ENCODE data around the gene NUP62. TPM values are rescaled to one million over a fixed set of nuclear protein-coding genes. Genes with fewer than 3 reads are reported as not detected.

Gene NUP62
- total RNA-seq, 1 experiment from 2014 or later, result 109 TPM

- Histone ChIP-seq H3K4me3 (ENCODE audit: insufficient read depth, low read depth, low read length) (peak overlapping the region; percentile 99), H3K27me3 (ENCODE audit: control insufficient read depth, insufficient read depth, low read length) (no peaks in the 10 kb centered on the region), H3K36me3 (replicated peaks; ENCODE audit: control insufficient read depth, insufficient read depth, low read length) (peaks cover 35% of the 10 kb centered on the region)
- DNase-seq, result no peak
These were observed 50.6 kb downstream of the NUP62 start for GRCh38 chr19:49878744-49879070.

GRCh38 chr19:49877879-49878743, 51.2 kb downstream of the NUP62 start:
- no peaks in the 10 kb centered on the region for H3K27me3 ChIP-seq (ENCODE audit: control insufficient read depth, insufficient read depth, low read length)
- H3K4me3 ChIP-seq (ENCODE audit: insufficient read depth, low read depth, low read length), result peak overlapping the region; percentile 99
- H3K36me3 ChIP-seq (replicated peaks; ENCODE audit: control insufficient read depth, insufficient read depth, low read length), result peaks cover 31% of the 10 kb centered on the region
- peak; percentile 100 for DNase-seq

- peak; percentile 96 for DNase-seq
- no peaks in the 10 kb centered on the region for H3K27me3 ChIP-seq (ENCODE audit: control insufficient read depth, insufficient read depth, low read length)
- H3K4me3 ChIP-seq (ENCODE audit: insufficient read depth, low read depth, low read length), result peak within 1 kb of the TSS; percentile 99
- H3K36me3 ChIP-seq (replicated peaks; ENCODE audit: control insufficient read depth, insufficient read depth, low read length), result peaks cover 23% of the 10 kb centered on the region
These were observed 52.1 kb downstream of the NUP62 start, which contains the start of the genes AKT1S1 and TBC1D17 for GRCh38 chr19:49877020-49877878. Gene AKT1S1 (minus strand): TSS chr19:49877355. CDS start chr19:49873295, 4,060 bp downstream. Gene TBC1D17 (plus strand): TSS chr19:49877702. CDS start chr19:49877724, 22 bp downstream.

GRCh38 chr19:49876422-49877019, 52.8 kb downstream of the NUP62 start:
- peak; percentile 91 for DNase-seq
- peak overlapping the region; percentile 99 for H3K4me3 ChIP-seq (ENCODE audit: insufficient read depth, low read depth, low read length)
- H3K36me3 ChIP-seq (replicated peaks; ENCODE audit: control insufficient read depth, insufficient read depth, low read length), result peaks cover 22% of the 10 kb centered on the region
- H3K27me3 ChIP-seq (ENCODE audit: control insufficient read depth, insufficient read depth, low read length), result no peaks in the 10 kb centered on the region

GRCh38 chr19:49875857-49876421, 53.4 kb downstream of the NUP62 start:
- Histone ChIP-seq H3K36me3 (replicated peaks; ENCODE audit: control insufficient read depth, insufficient read depth, low read length) (peaks cover 16% of the 10 kb centered on the region), H3K4me3 (ENCODE audit: insufficient read depth, low read depth, low read length) (peak overlapping the region; percentile 99), H3K27me3 (ENCODE audit: control insufficient read depth, insufficient read depth, low read length) (no peaks in the 10 kb centered on the region)
- peak; percentile 90 for DNase-seq

GRCh38 chr19:49875177-49875576, 54.1 kb downstream of the NUP62 start:
- H3K27me3 ChIP-seq (ENCODE audit: control insufficient read depth, insufficient read depth, low read length), result no peaks in the 10 kb centered on the region
- no peak overlapping the region for H3K4me3 ChIP-seq (ENCODE audit: insufficient read depth, low read depth, low read length)
- DNase-seq, result no peak
- peaks cover 10% of the 10 kb centered on the region for H3K36me3 ChIP-seq (replicated peaks; ENCODE audit: control insufficient read depth, insufficient read depth, low read length)

- no peaks in the 10 kb centered on the region for H3K27me3 ChIP-seq (ENCODE audit: control insufficient read depth, insufficient read depth, low read length)
- H3K36me3 ChIP-seq (replicated peaks; ENCODE audit: control insufficient read depth, insufficient read depth, low read length), result peaks cover 8% of the 10 kb centered on the region
- no peak overlapping the region for H3K4me3 ChIP-seq (ENCODE audit: insufficient read depth, low read depth, low read length)
- no peak for DNase-seq
These were observed 54.7 kb downstream of the NUP62 start for GRCh38 chr19:49874503-49875157.

GRCh38 chr19:49873834-49874233, 55.5 kb downstream of the NUP62 start:
- no peaks in the 10 kb centered on the region; the same call in 1 of the 2 replicates for H3K36me3 ChIP-seq (replicated peaks; ENCODE audit: control insufficient read depth, insufficient read depth, low read length)
- DNase-seq, result no peak
- H3K4me3 ChIP-seq (ENCODE audit: insufficient read depth, low read depth, low read length), result no peak overlapping the region
- no peaks in the 10 kb centered on the region for H3K27me3 ChIP-seq (ENCODE audit: control insufficient read depth, insufficient read depth, low read length)

GRCh38 chr19:49873129-49873521, 56.2 kb downstream of the NUP62 start:
- Histone ChIP-seq H3K4me3 (ENCODE audit: insufficient read depth, low read depth, low read length) (no peak overlapping the region), H3K27me3 (ENCODE audit: control insufficient read depth, insufficient read depth, low read length) (no peaks in the 10 kb centered on the region), H3K36me3 (replicated peaks; ENCODE audit: control insufficient read depth, insufficient read depth, low read length) (no peaks in the 10 kb centered on the region; the same call in 1 of the 2 replicates)
- DNase-seq, result no peak

GRCh38 chr19:49872245-49873128, 56.8 kb downstream of the NUP62 start:
- Histone ChIP-seq H3K27me3 (ENCODE audit: control insufficient read depth, insufficient read depth, low read length) (no peaks in the 10 kb centered on the region), H3K36me3 (replicated peaks; ENCODE audit: control insufficient read depth, insufficient read depth, low read length) (no peaks in the 10 kb centered on the region; the same call in 1 of the 2 replicates), H3K4me3 (ENCODE audit: insufficient read depth, low read depth, low read length) (no peak overlapping the region)
- DNase-seq, result no peak

GRCh38 chr19:49871349-49871985, 57.8 kb downstream of the NUP62 start:
- Histone ChIP-seq H3K27me3 (ENCODE audit: control insufficient read depth, insufficient read depth, low read length) (no peaks in the 10 kb centered on the region), H3K36me3 (replicated peaks; ENCODE audit: control insufficient read depth, insufficient read depth, low read length) (no peaks in the 10 kb centered on the region; the same call in 1 of the 2 replicates), H3K4me3 (ENCODE audit: insufficient read depth, low read depth, low read length) (no peak overlapping the region)
- DNase-seq, result no peak

GRCh38 chr19:49870309-49870901, 58.9 kb downstream of the NUP62 start:
- Histone ChIP-seq H3K4me3 (ENCODE audit: insufficient read depth, low read depth, low read length) (peak overlapping the region; percentile 67), H3K36me3 (replicated peaks; ENCODE audit: control insufficient read depth, insufficient read depth, low read length) (no peaks in the 10 kb centered on the region; the same call in 1 of the 2 replicates), H3K27me3 (ENCODE audit: control insufficient read depth, insufficient read depth, low read length) (no peaks in the 10 kb centered on the region)
- no peak for DNase-seq

Measured in H7 (cell line).